ENCODE data around the gene TEAD1.

Gene TEAD1

DNA sequence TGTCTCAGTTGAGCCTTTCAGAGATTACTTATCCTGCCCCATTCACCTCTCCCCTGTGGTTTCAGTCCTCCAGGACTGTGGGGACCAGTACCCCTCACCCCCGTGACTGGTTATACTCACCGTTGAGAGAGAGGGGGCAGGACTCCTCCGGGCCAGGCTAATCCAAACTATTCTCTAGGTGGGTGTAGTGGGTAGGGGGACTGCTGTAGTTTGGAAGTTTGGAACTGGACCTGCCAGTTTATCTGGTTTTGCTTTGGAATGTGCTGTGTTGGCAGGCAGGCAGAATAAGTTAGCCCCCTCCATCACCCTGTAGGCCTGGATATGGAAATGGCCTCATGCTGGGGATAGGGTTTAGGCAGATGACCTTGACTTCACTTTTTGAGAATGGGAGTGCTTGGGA is 13.5 kb downstream of the TEAD1 start:
- DNase-seq = no peak

DNA sequence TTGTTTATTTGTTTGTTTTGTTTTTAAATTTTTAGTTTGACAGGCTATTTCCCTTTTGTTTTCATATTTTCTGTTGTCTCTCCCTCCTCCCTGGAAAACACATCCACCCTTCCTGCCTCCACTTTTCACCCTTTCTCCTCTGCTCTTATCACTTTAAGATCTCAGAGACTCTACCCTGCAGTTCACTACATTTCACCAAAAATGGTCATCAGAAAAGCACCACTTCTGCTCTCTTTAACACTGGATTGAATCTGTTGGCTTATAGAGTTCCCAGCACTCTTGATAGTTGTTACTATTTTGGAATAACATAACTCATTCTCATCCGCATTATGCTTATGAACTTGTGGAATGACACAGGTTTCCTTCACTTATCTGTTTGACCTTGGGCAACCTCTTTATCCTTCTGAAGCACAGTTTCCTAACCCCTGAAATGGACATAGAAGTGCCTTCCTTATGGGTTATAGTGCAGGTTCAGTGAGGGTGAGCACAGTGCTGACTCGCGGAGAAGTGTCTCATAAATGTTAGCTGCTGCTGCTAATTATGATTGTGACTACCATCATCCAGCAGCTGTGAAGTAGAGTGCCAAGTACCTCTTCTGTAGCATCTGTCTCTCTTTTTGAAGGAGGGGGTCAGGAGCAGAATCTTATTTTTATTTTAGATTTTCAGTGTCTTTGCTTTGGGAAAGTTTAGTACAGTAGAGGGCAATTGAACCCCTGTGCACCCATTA is 15.0 kb downstream of the TEAD1 start:
- DNase-seq = no peak

- no peak for DNase-seq
These were observed 16.4 kb downstream of the TEAD1 start for GRCh38 chr11:12690663-12691062.

DNA sequence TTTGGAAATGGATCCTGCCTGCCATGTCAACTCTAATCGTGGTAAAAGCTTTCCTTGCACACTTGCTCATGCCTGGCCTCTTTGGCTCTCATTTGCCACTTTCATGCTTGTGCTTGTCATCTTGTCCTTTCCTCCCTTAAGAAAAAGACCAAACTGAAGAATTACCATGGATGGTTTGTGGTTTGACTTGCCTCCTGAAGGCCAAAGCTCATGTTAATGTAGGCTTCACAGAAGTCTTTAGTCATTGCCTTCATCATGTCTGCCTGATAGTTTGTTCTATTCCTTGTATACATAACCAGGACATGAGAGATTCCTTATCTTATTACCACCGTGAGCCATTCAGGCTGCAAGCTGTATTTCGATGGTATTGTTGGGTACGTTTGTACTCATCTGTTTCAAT is 17.3 kb downstream of the TEAD1 start:
- no peak for DNase-seq

- peak; percentile 42 for DNase-seq
These were observed 18.2 kb downstream of the TEAD1 start for GRCh38 chr11:12692229-12693075.

- DNase-seq = no peak
These were observed 18.9 kb downstream of the TEAD1 start for GRCh38 chr11:12693094-12693478.

GRCh38 chr11:12693479-12694182 is 19.4 kb downstream of the TEAD1 start:
- peak; percentile 64 for DNase-seq

DNA sequence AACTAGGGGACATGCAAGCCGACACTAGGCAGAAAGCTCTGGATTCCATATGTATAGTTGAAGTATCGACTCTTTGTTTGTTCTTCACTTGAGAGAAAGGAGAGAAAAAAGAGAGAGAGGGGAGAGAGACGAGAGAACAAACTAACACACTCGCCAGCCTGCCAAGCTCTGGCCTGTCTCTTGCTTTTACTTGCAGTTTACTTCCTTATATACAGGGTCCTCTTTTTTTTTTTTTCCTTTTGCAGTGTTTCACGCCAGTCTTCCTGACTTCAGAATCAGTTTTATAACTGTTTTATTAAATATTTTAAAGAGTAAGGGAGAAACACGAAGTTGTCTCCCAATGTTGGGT is 19.9 kb downstream of the TEAD1 start:
- no peak for DNase-seq

- no peak for DNase-seq
These were observed 21.1 kb downstream of the TEAD1 start for GRCh38 chr11:12695221-12695794.

GRCh38 chr11:12695873-12696272 is 21.7 kb downstream of the TEAD1 start:
- no peak for DNase-seq

GRCh38 chr11:12696911-12697581 is 22.8 kb downstream of the TEAD1 start:
- DNase-seq = no peak

DNA sequence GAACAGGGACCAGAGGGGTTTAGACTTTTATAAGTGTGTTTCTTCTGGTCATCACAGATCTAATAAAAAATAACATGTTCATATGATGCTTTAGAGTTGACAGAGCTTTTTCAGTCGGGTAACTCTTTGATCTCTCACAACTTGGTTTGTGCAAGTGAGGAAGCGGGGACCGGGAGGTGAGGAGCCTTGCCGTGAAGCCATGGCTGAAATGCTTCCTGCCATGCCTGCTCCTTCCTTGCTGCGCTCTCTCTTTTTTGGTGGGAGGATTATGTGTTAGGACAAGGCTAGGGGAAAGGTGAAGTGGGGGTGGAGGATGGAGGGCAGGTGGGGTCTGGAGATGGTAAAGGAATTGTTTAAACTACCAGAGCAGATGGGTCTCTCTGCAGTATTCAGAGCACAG is 23.8 kb downstream of the TEAD1 start:
- DNase-seq = no peak

DNA sequence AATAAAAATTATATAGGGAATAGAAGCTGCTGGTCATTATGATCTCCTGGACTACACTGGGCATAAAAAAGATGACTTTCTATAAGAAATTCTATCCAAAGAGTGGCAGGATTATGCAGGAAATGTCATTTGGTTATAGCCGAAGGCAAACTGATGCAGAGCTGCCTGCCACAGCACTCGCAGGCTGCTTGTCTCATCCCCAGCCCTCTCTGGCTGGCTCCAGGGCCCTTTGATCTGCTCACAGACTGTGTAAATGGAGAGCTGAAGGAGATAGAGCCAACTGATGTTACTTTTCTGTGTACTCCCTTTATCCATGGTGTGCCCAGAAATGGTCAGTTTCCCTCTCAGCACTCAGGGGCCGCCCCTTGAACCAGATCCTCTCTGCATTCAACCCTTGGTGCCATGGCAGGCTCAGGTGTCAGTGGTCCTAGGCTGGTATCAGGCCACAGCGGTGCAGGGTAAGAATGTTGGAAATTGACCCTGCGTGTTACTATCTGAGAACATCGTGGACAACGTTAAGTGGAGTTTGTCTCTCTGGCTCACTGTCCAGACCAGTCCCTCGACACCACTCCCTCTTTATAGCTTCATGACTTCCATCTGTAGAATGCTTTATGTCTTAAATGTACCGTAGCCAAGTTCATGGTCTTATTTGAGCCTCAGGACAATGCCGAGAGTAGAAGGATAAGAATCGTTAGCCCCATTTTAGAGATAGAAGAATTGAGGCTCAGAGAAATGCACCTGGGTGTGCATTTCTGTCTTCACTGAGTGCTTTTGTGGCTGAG is 27.8 kb downstream of the TEAD1 start:
- DNase-seq = no peak

DNA sequence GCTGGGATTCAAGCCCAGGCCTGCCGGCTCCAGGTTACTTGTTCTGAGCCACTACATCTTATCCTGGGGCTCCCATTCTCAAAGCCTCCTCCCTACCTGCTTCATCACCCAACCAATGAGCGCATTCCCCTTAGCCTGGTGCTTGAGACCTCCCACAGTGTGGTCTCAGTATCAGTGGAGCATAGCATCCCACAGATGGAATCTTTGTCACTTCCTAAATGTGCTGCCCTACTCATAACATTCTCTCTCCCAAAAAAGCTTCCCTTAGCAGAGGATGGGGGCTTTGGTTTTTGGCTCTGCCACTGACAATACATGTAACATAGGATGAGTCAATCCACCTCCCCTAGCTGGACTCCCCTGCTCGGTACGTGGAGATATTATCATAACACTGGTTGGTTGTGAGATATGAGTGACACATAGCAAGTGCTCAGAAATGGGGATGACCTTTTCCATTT is 28.8 kb downstream of the TEAD1 start:
- DNase-seq = no peak

- no peak for DNase-seq
These were observed 29.8 kb downstream of the TEAD1 start for GRCh38 chr11:12704049-12704448.

GRCh38 chr11:12705874-12706273 is 31.7 kb downstream of the TEAD1 start:
- no peak for DNase-seq

DNA sequence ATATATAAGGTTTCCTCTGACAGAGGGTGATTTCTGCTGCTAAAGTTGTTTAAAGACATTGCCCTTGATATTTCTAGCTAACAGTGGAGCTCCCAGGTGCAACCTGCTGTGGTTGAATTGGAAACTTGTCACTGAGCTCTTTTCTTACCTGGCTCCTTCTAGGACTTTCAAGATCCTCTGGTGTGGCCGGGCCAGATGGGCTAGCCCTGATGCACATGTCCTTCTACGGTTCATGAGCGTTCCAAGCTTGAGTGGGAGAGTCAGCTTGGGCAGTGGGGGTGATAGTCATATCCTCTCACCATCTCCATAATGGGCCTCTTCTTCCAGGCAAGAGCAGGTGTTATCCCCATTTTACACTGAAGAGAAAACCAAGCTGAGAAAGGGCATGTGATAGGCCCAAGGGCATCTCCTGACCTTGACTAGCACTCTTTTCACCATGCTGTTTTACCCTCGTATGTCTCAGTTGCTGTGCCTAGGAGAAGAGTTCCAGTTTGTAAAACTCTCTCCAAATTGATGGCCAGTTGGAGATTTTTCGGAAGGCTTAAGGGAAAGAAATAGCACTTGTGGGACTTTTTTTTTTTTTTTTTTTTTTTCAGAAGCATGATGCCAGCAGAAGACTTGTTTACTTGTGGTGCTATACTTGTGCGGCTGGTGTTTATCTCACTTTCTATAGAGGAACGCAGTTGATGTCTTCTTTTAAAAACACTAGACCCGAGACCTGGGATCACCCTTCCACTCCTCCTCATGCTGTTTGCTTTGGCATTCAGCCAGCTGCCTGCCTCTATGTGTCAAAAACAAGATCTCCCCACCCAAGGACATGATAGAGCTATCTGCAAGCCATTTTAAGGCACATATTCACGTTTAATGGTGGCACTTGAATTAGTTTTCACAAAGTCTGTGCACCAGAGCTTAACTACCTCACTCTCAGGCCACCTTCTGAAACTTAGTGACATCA is 32.6 kb downstream of the TEAD1 start:
- DNase-seq = peak; percentile 84

GRCh38 chr11:12707500-12707880 is 33.3 kb downstream of the TEAD1 start:
- DNase-seq = no peak

DNA sequence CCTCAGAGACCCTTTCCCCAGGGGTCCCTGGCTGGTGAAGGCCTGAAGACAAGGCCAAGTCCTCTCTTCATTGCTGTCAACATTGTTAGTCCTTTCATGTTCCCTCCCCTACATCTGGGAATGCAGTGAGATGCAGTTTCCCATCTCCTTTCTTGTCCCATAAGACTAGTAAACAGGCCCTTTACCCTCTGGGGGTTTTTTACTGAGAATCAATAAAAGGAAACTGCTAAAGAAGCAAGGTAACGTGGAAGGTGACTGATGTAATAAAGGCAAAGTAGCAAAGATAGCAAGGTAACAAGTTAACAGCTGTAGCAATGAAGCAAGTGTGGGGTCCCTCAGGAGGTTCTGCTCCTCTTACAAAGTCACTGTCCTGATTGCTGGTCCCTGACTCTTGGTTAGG is 37.3 kb downstream of the TEAD1 start:
- no peak for DNase-seq

GRCh38 chr11:12712132-12712531 is 37.9 kb downstream of the TEAD1 start:
- DNase-seq = no peak

GRCh38 chr11:12715131-12715530 is 40.9 kb downstream of the TEAD1 start:
- DNase-seq = no peak

All from NCI-H2227 treated with DMSO at 0.1 percent for 48 hours (cell line).